ENCODE data around the gene ABLIM2. TPM values are rescaled to one million over a fixed set of nuclear protein-coding genes. Genes with fewer than 3 reads are reported as not detected.
"Not testable (repeated sequence)": the region's sequence is repeated elsewhere in the genome, so short reads cannot be mapped to it uniquely, and the experiment has no call there.

Gene ABLIM2
- total RNA-seq, 2 donors from 2014 or later = 0.34 to 0.60 TPM

DNA sequence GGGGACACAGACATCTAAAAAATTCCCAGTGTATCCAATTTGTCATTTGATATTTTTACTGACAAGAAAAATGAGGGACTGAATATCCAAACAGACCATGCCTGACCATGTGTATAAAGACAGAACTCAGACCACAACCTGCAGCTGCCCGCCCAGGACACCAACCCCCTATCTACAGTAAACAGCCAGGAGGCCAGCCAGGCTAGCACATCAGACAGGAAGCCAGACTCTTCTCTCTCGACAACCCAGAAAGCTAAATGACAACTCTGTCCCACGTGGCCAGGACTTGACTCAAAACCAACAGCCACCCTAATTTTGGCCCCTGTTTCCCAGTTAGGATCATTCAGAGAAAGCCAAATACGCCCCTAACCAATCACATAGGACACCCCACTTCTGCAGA lies 234.0 kb downstream of the ABLIM2 start:
- H3K9me3 Mint-ChIP-seq = no peaks in the 10 kb centered on the region
- H3K27me3 Mint-ChIP-seq (ENCODE audit: low read depth) = peaks cover 5% of the 10 kb centered on the region
- no peak for ATAC-seq (replicated peaks in 1 of 2)
- H3K4me1 Mint-ChIP-seq (ENCODE audit: low read depth) = peaks cover 6% of the 10 kb centered on the region
- H3K27ac Mint-ChIP-seq = no peak overlapping the region
- H3K4me3 Mint-ChIP-seq = no peak overlapping the region
- no peak for DNase-seq
- H3K36me3 Mint-ChIP-seq (ENCODE audit: insufficient read depth in 2 of 2) = peaks cover 0 to 2% of the 10 kb centered on the region in 2 donors

DNA sequence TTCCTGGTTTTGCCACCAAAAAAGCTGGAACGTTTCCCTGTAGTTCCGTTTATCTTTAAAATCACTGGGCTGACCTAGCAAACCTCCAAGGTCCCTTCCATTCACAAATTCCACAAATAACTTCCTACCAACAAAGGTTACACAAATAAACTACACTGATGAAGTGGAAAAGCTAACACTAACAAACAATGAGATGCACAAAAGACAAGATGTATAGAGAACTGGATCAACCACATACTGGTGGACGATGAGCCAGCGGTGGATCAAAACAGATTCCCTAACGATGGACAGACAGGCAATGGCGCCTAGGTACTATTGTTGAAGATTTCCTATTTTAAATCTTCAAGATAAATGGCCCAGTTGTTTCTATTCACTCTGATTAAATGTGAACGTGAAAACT lies 234.4 kb downstream of the ABLIM2 start:
- Mint-ChIP-seq H3K27me3 (ENCODE audit: low read depth) (peaks cover 5% of the 10 kb centered on the region), H3K27ac (no peak overlapping the region), H3K36me3 (ENCODE audit: insufficient read depth in 2 of 2) (peaks cover 0 to 2% of the 10 kb centered on the region in 2 donors)

DNA sequence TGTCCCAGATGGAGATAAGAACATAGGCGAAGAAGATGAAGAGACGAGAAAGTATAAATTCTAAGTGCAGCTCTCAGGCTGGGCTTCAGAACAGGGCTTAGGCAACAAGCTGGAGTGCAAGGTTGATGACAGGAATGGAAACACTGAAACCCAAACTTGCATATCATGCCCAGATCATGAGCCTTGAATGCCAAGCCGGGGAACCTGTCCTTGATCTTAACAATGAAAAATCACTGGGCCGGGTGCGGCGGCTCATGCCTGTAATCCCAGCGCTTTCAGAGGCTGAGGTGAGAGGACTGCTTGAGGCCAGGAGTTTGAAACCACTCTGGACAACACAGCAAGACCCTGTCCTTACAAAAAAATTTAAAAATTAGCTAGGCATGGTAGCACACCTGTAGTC lies 236.1 kb downstream of the ABLIM2 start:
- ATAC-seq (replicated peaks in 1 of 2) = no peak
- peaks cover 5% of the 10 kb centered on the region for H3K27me3 Mint-ChIP-seq (ENCODE audit: low read depth)
- peaks cover 0 to 2% of the 10 kb centered on the region in 2 donors for H3K36me3 Mint-ChIP-seq (ENCODE audit: insufficient read depth in 2 of 2)
- no peak overlapping the region for H3K4me3 Mint-ChIP-seq
- no peaks in the 10 kb centered on the region for H3K9me3 Mint-ChIP-seq
- H3K27ac Mint-ChIP-seq = no peak overlapping the region
- no peak for DNase-seq
- peaks cover 6% of the 10 kb centered on the region for H3K4me1 Mint-ChIP-seq (ENCODE audit: low read depth)

More for the DNA sequence above, 234.4 kb downstream of the ABLIM2 start:
- no peak for ATAC-seq (replicated peaks in 1 of 2)
- no peak overlapping the region for H3K4me3 Mint-ChIP-seq
- DNase-seq = no peak
- no peaks in the 10 kb centered on the region for H3K9me3 Mint-ChIP-seq
- peaks cover 6% of the 10 kb centered on the region for H3K4me1 Mint-ChIP-seq (ENCODE audit: low read depth)

DNA sequence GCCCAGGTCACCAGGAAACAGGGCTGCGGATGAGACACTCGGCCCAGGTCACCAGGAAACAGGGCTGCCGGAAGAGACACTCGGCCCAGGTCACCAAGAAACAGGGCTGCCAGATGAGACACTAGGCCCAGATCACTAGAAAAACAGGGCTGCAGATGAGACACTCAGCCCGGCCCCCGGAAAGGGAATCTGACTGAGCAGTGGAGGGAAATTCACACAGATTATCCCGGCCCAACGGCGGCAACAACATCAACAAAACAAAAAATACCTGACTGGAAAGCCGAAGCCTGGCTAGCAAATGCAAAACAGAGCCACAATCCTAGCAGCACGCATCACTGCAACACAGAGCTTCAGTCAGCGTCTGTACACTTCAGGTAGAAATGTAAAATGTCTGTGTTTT lies 239.6 kb downstream of the ABLIM2 start:
- H3K4me1 Mint-ChIP-seq (ENCODE audit: low read depth) = peaks cover 16% of the 10 kb centered on the region
- ATAC-seq (replicated peaks in 1 of 2) (no peak), DNase-seq (no peak)
- no peak overlapping the region for H3K27ac Mint-ChIP-seq
- peaks cover 5% of the 10 kb centered on the region for H3K27me3 Mint-ChIP-seq (ENCODE audit: low read depth)
- no peaks in the 10 kb centered on the region for H3K9me3 Mint-ChIP-seq
- H3K36me3 Mint-ChIP-seq (ENCODE audit: insufficient read depth in 2 of 2) = no peaks in the 10 kb centered on the region
- no peak overlapping the region for H3K4me3 Mint-ChIP-seq

DNA sequence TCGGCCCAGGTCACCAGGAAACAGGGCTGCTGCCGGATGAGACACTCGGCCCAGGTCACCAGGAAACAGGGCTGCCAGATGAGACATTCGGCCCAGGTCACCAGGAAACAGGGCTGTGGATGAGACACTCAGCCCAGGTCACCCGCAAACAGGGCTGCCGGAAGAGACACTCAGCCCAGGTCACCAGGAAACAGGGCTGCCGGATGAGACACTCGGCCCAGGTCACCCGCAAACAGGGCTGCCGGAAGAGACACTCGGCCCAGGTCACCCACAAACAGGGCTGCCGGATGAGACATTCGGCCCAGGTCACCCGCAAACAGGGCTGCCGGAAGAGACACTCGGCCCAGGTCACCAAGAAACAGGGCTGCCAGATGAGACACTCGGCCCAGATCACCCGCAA lies 240.4 kb downstream of the ABLIM2 start:
- ATAC-seq (replicated peaks in 1 of 2); H3K27me3 Mint-ChIP-seq (ENCODE audit: low read depth); DNase-seq; H3K4me3 Mint-ChIP-seq; H3K36me3 Mint-ChIP-seq (ENCODE audit: insufficient read depth in 2 of 2); H3K27ac Mint-ChIP-seq; H3K9me3 Mint-ChIP-seq: not testable (repeated sequence)
- H3K4me1 Mint-ChIP-seq (ENCODE audit: low read depth) = peaks cover 16% of the 10 kb centered on the region

- Mint-ChIP-seq H3K27ac (no peak overlapping the region), H3K4me1 (ENCODE audit: low read depth) (peaks cover 16% of the 10 kb centered on the region), H3K36me3 (ENCODE audit: insufficient read depth in 2 of 2) (no peaks in the 10 kb centered on the region), H3K4me3 (no peak overlapping the region), H3K9me3 (no peaks in the 10 kb centered on the region), H3K27me3 (ENCODE audit: low read depth) (no peaks in the 10 kb centered on the region)
- DNase-seq (no peak), ATAC-seq (replicated peaks in 1 of 2) (no peak)
Measured at GRCh38 chr4:7917669-7918068, 240.9 kb downstream of the ABLIM2 start.

- ATAC-seq (replicated peaks in 1 of 2) (no peak), DNase-seq (no peak)
- Mint-ChIP-seq H3K4me1 (ENCODE audit: low read depth) (peaks cover 16% of the 10 kb centered on the region), H3K27me3 (ENCODE audit: low read depth) (no peaks in the 10 kb centered on the region), H3K27ac (no peak overlapping the region), H3K36me3 (ENCODE audit: insufficient read depth in 2 of 2) (no peaks in the 10 kb centered on the region), H3K4me3 (no peak overlapping the region), H3K9me3 (no peaks in the 10 kb centered on the region)
Measured at GRCh38 chr4:7915875-7916242, 242.8 kb downstream of the ABLIM2 start.

Other genes with a start within 250 kb of the ABLIM2 start
- gene AFAP1, start 219.0 kb downstream of the ABLIM2 start, total RNA-seq = 10 to 100 TPM; 30.6 to 49.3 TPM
- 10 to 100 TPM; 15.2 to 39.0 TPM for gene SH3TC1, start 40.5 kb upstream of the ABLIM2 start, total RNA-seq
- not detected for gene HTRA3, start 110.9 kb upstream of the ABLIM2 start, total RNA-seq

All from activated T-cell treated with anti-CD3 and anti-CD28 coated beads, Interleukin-2, amount 50 U/mL, for 72 hours (primary cell).